Lung (tissue), 12 donors: Measurements from ENCODE around the gene GTF2E1. TPM values are rescaled to one million over a fixed set of nuclear protein-coding genes. Genes with fewer than 3 reads are reported as not detected.
A peak's percentile ranks its signal among the peaks of the same experiment; 100 is the strongest.

Experiments used
- ATAC-seq: fragments of 200-7000 bp; cut with Tn5 transposase; one replicate; pipeline ENCODE4 v1.9.1; 2020; ENCODE audit warnings: moderate number of reproducible peaks; ENCODE audit not compliant: insufficient read depth, low FRiP score
- DNase-seq, 3 donors: peaks; one replicate each; pipeline ENCODE4 v3.0.0-alpha.2; 2013 to 2017
- H3K27ac ChIP-seq, 2 donors: one replicate each; pipeline ENCODE4 v1.5.1; 2013; ENCODE audit warnings: mild to moderate bottlenecking in 2 of 2, moderate library complexity in 2 of 2, control low read depth in 1 of 2, inconsistent platforms in 1 of 2, low read depth in 1 of 2, low read length in 1 of 2
- H3K27me3 ChIP-seq, 3 donors: one replicate each; pipeline ENCODE4 v1.5.1; 2013; ENCODE audit warnings: low read length in 2 of 3; ENCODE audit not compliant: control insufficient read depth in 3 of 3, insufficient read depth in 3 of 3
- H3K36me3 ChIP-seq, 4 donors: one replicate each; pipeline ENCODE4 v1.5.1; 2013; ENCODE audit warnings: low read length in 4 of 4, mild to moderate bottlenecking in 1 of 4, moderate library complexity in 1 of 4; ENCODE audit not compliant: control insufficient read depth in 4 of 4, insufficient read depth in 4 of 4
- H3K4me1 ChIP-seq, 5 donors: one replicate each; pipeline ENCODE4 v1.5.1; 2013; ENCODE audit warnings: low read length in 5 of 5, mild to moderate bottlenecking in 2 of 5, moderate library complexity in 1 of 5; ENCODE audit not compliant: control insufficient read depth in 5 of 5, insufficient read depth in 5 of 5
- H3K4me3 ChIP-seq: one replicate; pipeline ENCODE4 v1.5.1; 2013; ENCODE audit warnings: mild to moderate bottlenecking, control low read depth, moderate library complexity
- H3K9ac ChIP-seq, 2 donors: one replicate each; pipeline ENCODE4 v1.5.1; 2013; ENCODE audit warnings: low read length in 2 of 2, control low read depth in 1 of 2; ENCODE audit not compliant: insufficient read depth in 1 of 2
- H3K9me3 ChIP-seq, 4 donors: one replicate each; pipeline ENCODE4 v1.5.1; 2013; ENCODE audit warnings: low read length in 3 of 4, mild to moderate bottlenecking in 1 of 4, moderate library complexity in 1 of 4; ENCODE audit not compliant: control insufficient read depth in 4 of 4, insufficient read depth in 3 of 4
- WGBS, 2 donors: extraction: QIAGEN DNeasy Blood & Tissue Kit; methylation state at CpG; one replicate each; pipeline ENCODE4 v1.1.7; 2013; 5-methylcytosine and 5-hydroxymethylcytosine counted together
- polyA plus RNA-seq, 2 donors: library from polyadenylated mRNA; stranded (reverse); fragments of 200-250 nt; gene quantifications; one replicate each; pipeline ENCODE4 v1.2.1, GENCODE V29; 2013
- total RNA-seq, 2 donors: library from RNA; depleted of rRNA in 1 of 2; stranded (reverse); fragments of >200 nt in 1 of 2; gene quantifications; one replicate each; pipeline ENCODE4 v1.2.1, GENCODE V29; 2014 to 2021
- TF ChIP-seq, protein P1 (sequence below): IDR thresholded peaks from 2 replicates; pipeline ENCODE4 v1.5.1; 2012; ENCODE audit warnings: mild to moderate bottlenecking; ENCODE audit errors: control extremely low read depth, extremely low read depth
- donor health status: control.
- donor health status: control.
- donor health status: Bipolar disorder and iron deficiency.
- donor health status: healthy.
- donor health status: DM: yes; HTN: yes; CAD: no.

Gene GTF2E1
- total and polyA plus RNA-seq, 4 donors: 4.1 to 14.8 (median 10.1) TPM

DNA sequence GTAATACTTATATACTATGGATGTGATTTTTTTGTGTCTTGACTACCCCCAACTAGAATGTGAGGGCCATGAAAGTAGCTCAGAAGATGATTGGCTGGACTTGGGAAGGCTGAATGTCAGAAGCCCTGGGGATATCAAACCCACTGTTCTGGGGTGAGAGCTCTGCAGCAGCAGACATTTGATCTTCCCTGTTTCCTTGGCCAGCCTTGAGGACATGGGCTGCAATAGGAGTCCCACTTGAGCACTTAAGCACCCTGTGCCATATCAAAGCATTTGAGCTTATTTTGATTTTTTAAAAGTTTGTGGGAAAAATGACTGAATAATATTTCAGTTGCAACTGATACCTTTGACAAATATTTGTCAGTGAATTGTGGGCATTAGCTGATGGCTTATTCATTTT lies 21.7 kb downstream of the GTF2E1 start:
- Histone ChIP-seq H3K4me3 (no peak overlapping the region), H3K4me1 (peaks cover 0 to 5% (median 0%) of the 10 kb centered on the region in 5 donors), H3K9ac (no peak overlapping the region), H3K27ac (no peak overlapping the region), H3K36me3 (peaks cover 0 to 4% (median 0%) of the 10 kb centered on the region in 4 donors), H3K9me3 (no peaks in the 10 kb centered on the region), H3K27me3 (no peaks in the 10 kb centered on the region)
- DNase-seq: no peak
- no peak for ATAC-seq
- TF ChIP-seq, protein P1, sequence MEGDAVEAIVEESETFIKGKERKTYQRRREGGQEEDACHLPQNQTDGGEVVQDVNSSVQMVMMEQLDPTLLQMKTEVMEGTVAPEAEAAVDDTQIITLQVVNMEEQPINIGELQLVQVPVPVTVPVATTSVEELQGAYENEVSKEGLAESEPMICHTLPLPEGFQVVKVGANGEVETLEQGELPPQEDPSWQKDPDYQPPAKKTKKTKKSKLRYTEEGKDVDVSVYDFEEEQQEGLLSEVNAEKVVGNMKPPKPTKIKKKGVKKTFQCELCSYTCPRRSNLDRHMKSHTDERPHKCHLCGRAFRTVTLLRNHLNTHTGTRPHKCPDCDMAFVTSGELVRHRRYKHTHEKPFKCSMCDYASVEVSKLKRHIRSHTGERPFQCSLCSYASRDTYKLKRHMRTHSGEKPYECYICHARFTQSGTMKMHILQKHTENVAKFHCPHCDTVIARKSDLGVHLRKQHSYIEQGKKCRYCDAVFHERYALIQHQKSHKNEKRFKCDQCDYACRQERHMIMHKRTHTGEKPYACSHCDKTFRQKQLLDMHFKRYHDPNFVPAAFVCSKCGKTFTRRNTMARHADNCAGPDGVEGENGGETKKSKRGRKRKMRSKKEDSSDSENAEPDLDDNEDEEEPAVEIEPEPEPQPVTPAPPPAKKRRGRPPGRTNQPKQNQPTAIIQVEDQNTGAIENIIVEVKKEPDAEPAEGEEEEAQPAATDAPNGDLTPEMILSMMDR: no peak

DNA sequence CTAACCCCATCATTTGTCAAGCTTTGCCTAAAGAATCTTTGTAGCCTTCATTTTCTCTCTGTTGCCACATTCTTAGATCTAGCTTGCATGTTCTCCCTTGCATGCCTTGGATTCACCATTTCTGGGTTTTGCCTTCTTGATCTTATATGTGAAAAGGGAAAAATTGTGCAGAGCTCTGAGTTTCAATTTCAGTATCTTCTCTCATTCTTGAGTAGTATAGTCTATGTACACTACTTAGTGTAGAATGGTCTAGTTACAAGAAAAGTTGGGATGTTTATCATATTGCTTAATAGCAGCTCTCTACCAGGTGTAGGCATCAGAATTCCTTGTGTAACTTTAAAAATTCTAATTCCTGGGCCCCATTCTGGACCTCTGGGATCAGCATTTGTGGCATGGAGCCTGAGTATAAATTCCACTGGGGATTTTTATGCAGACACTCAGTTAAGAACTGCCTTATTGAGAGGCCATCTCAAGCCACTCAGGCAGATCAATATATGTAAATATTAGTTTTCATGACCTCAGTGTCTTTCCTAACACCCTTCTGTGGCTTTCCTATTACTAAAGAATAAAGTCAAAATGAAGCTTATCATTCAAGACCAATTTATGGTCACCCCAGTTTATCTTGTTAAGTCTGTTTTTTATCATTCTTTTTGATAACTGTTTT lies 23.4 kb downstream of the GTF2E1 start:
- Histone ChIP-seq H3K27me3 (no peaks in the 10 kb centered on the region), H3K9ac (no peak overlapping the region), H3K4me3 (no peak overlapping the region), H3K9me3 (no peaks in the 10 kb centered on the region), H3K4me1 (peaks cover 0 to 5% (median 0%) of the 10 kb centered on the region in 5 donors), H3K36me3 (peaks cover 0 to 4% (median 2%) of the 10 kb centered on the region in 4 donors), H3K27ac (no peak overlapping the region)
- DNase-seq (no peak), ATAC-seq (no peak)
- TF ChIP-seq, protein P1: no peak

DNA sequence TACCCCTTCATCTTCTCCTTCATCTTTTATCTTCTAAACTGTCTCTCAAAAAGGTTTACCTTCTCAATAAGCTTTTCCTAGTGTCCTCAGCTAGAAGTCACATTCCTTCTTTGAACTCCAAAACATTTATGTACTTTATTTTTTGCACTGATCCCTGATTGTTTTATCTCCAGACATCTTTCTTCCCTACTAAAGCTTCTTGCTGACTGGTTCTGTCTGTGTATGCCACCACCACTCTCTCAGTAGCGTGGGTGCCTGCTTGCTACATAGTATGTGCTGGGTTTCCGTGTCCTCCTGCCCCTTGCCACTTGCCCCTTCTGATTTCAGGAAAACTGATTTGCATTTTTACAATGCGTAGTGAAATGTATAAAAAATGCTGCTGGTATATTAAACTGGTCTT lies 24.0 kb downstream of the GTF2E1 start:
- TF ChIP-seq, protein P1: no peak
- ATAC-seq: no peak
- 91 to 96% methylated on average over 3 of the region's 3 CpGs for WGBS, 2 donors
- Histone ChIP-seq H3K27me3 (no peaks in the 10 kb centered on the region), H3K27ac (no peak overlapping the region), H3K9me3 (no peaks in the 10 kb centered on the region), H3K4me3 (no peak overlapping the region), H3K9ac (no peak overlapping the region), H3K4me1 (peaks cover 0 to 5% (median 0%) of the 10 kb centered on the region in 5 donors), H3K36me3 (peaks cover 0 to 4% (median 3%) of the 10 kb centered on the region in 4 donors)
- no peak for DNase-seq

DNA sequence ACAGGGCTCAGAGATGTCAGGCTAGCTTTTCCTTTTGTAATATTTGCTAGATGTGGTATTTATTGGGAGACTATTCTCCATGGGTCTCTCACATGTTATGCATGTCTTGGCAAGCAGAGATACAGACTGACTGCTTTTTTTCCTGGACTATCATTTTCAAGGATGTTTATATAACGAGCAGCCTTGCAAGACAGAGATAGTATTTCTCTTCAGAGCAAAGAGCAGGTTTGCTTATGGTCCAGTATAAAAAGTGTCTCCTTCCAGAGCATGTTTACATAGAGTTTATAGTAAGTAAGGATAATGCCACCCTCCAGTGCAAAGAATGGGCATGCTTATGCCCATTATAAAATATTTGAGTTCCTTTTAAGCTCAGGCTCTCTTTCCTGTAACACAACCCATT lies 24.6 kb downstream of the GTF2E1 start:
- DNase-seq (peak in 1 of 3 donors; percentile 4), ATAC-seq (no peak)
- H3K36me3 ChIP-seq: peaks cover 0 to 4% (median 3%) of the 10 kb centered on the region in 4 donors
- 57 to 64% methylated on average over 1 of the region's 1 CpG for WGBS, 2 donors
- no peak overlapping the region for H3K4me3 ChIP-seq
- H3K9me3 ChIP-seq: no peaks in the 10 kb centered on the region
- no peak overlapping the region for H3K9ac ChIP-seq
- TF ChIP-seq, protein P1: no peak
- H3K27ac ChIP-seq: no peak overlapping the region
- H3K4me1 ChIP-seq: peaks cover 0 to 5% (median 0%) of the 10 kb centered on the region in 5 donors
- no peaks in the 10 kb centered on the region for H3K27me3 ChIP-seq
